Measurements from ENCODE around the gene THUMPD2. TPM values are rescaled to one million over a fixed set of nuclear protein-coding genes. Genes with fewer than 3 reads are reported as not detected.
A peak's percentile ranks its signal among the peaks of the same experiment; 100 is the strongest.

The THUMPD2 gene
- total RNA-seq, 1 experiment from 2014 or later, result 6.8 TPM

- Histone ChIP-seq H3K27me3 (no peaks in the 10 kb centered on the region), H3K4me3 (peak overlapping the region; percentile 85), H3K36me3 (peaks cover 20% of the 10 kb centered on the region), H3K9me3 (peaks cover 5% of the 10 kb centered on the region; the same call in 1 of the 2 replicates)
- no peak for DNase-seq
Measured at GRCh38 chr2:39779341-39779851, 338 bp upstream of the THUMPD2 start.

GRCh38 chr2:39778233-39778632 is 825 bp downstream of the THUMPD2 start:
- Histone ChIP-seq H3K4me3 (peak overlapping the region; percentile 85), H3K9me3 (peaks cover 5% of the 10 kb centered on the region; the same call in 1 of the 2 replicates), H3K36me3 (peaks cover 27% of the 10 kb centered on the region), H3K27me3 (no peaks in the 10 kb centered on the region)
- DNase-seq, result no peak

GRCh38 chr2:39772812-39773152 is 6.3 kb downstream of the THUMPD2 start:
- no peak overlapping the region for H3K4me3 ChIP-seq
- no peak for DNase-seq
- H3K27me3 ChIP-seq, result no peaks in the 10 kb centered on the region

GRCh38 chr2:39772086-39772811 is 6.8 kb downstream of the THUMPD2 start:
- H3K9me3 ChIP-seq, result peaks cover 5% of the 10 kb centered on the region; the same call in 1 of the 2 replicates
- no peak for DNase-seq
- H3K4me3 ChIP-seq, result no peak overlapping the region
- H3K36me3 ChIP-seq, result peaks cover 53% of the 10 kb centered on the region
- no peaks in the 10 kb centered on the region for H3K27me3 ChIP-seq

More at GRCh38 chr2:39772812-39773152, 6.3 kb downstream of the THUMPD2 start:
- Histone ChIP-seq H3K9me3 (peaks cover 5% of the 10 kb centered on the region; the same call in 1 of the 2 replicates), H3K36me3 (peaks cover 56% of the 10 kb centered on the region)

- H3K4me3 ChIP-seq, result no peak overlapping the region
- H3K36me3 ChIP-seq, result peaks cover 57% of the 10 kb centered on the region
- no peaks in the 10 kb centered on the region for H3K9me3 ChIP-seq
- DNase-seq, result no peak
- H3K27me3 ChIP-seq, result no peaks in the 10 kb centered on the region
Measured at GRCh38 chr2:39762448-39762847, 16.6 kb downstream of the THUMPD2 start.

- no peak overlapping the region for H3K4me3 ChIP-seq
- DNase-seq, result no peak
- no peaks in the 10 kb centered on the region for H3K27me3 ChIP-seq
- peaks cover 73% of the 10 kb centered on the region for H3K36me3 ChIP-seq
- no peaks in the 10 kb centered on the region for H3K9me3 ChIP-seq
Measured at GRCh38 chr2:39757156-39757555, 21.9 kb downstream of the THUMPD2 start.

GRCh38 chr2:39755466-39755865 is 23.6 kb downstream of the THUMPD2 start:
- H3K4me3 ChIP-seq, result no peak overlapping the region
- H3K36me3 ChIP-seq, result peaks cover 82% of the 10 kb centered on the region
- H3K9me3 ChIP-seq, result no peaks in the 10 kb centered on the region
- H3K27me3 ChIP-seq, result no peaks in the 10 kb centered on the region
- no peak for DNase-seq

- DNase-seq, result no peak
- Histone ChIP-seq H3K36me3 (peaks cover 73% of the 10 kb centered on the region), H3K9me3 (no peaks in the 10 kb centered on the region), H3K4me3 (no peak overlapping the region), H3K27me3 (no peaks in the 10 kb centered on the region)
Measured at GRCh38 chr2:39743269-39743776, 35.7 kb downstream of the THUMPD2 start.

- H3K27me3 ChIP-seq, result no peaks in the 10 kb centered on the region
- no peak overlapping the region for H3K4me3 ChIP-seq
- no peak for DNase-seq
- peaks cover 72% of the 10 kb centered on the region for H3K36me3 ChIP-seq
- no peaks in the 10 kb centered on the region for H3K9me3 ChIP-seq
Measured at GRCh38 chr2:39741871-39742270, 37.2 kb downstream of the THUMPD2 start.

GRCh38 chr2:39739386-39739785 is 39.7 kb downstream of the THUMPD2 start:
- Histone ChIP-seq H3K36me3 (peaks cover 70% of the 10 kb centered on the region), H3K9me3 (no peaks in the 10 kb centered on the region), H3K27me3 (no peaks in the 10 kb centered on the region), H3K4me3 (no peak overlapping the region)
- DNase-seq, result no peak

- H3K4me3 ChIP-seq, result no peak overlapping the region
- no peak for DNase-seq
Measured at GRCh38 chr2:39738936-39739335, 40.1 kb downstream of the THUMPD2 start.

GRCh38 chr2:39737661-39738060 is 41.4 kb downstream of the THUMPD2 start:
- DNase-seq, result peak; percentile 48
- Histone ChIP-seq H3K4me3 (no peak overlapping the region), H3K27me3 (no peaks in the 10 kb centered on the region), H3K36me3 (peaks cover 61% of the 10 kb centered on the region), H3K9me3 (no peaks in the 10 kb centered on the region)

More at GRCh38 chr2:39738936-39739335, 40.1 kb downstream of the THUMPD2 start:
- no peaks in the 10 kb centered on the region for H3K9me3 ChIP-seq
- peaks cover 68% of the 10 kb centered on the region for H3K36me3 ChIP-seq
- no peaks in the 10 kb centered on the region for H3K27me3 ChIP-seq

GRCh38 chr2:39736640-39737039 is 42.4 kb downstream of the THUMPD2 start:
- peaks cover 55% of the 10 kb centered on the region for H3K36me3 ChIP-seq
- no peak overlapping the region for H3K4me3 ChIP-seq
- peak; percentile 68 for DNase-seq
- H3K9me3 ChIP-seq, result no peaks in the 10 kb centered on the region
- H3K27me3 ChIP-seq, result no peaks in the 10 kb centered on the region

GRCh38 chr2:39735648-39736047 is 43.4 kb downstream of the THUMPD2 start:
- Histone ChIP-seq H3K27me3 (no peaks in the 10 kb centered on the region), H3K36me3 (peaks cover 50% of the 10 kb centered on the region), H3K9me3 (no peaks in the 10 kb centered on the region), H3K4me3 (no peak overlapping the region)
- DNase-seq, result no peak

- H3K4me3 ChIP-seq, result no peak overlapping the region
Measured at GRCh38 chr2:39734445-39734844, 44.6 kb downstream of the THUMPD2 start.

GRCh38 chr2:39733070-39733674 is 45.9 kb downstream of the THUMPD2 start:
- no peak for DNase-seq
- Histone ChIP-seq H3K27me3 (no peaks in the 10 kb centered on the region), H3K9me3 (no peaks in the 10 kb centered on the region), H3K4me3 (no peak overlapping the region), H3K36me3 (peaks cover 42% of the 10 kb centered on the region)

More at GRCh38 chr2:39734445-39734844, 44.6 kb downstream of the THUMPD2 start:
- H3K9me3 ChIP-seq, result no peaks in the 10 kb centered on the region
- no peak for DNase-seq
- no peaks in the 10 kb centered on the region for H3K27me3 ChIP-seq
- peaks cover 48% of the 10 kb centered on the region for H3K36me3 ChIP-seq

GRCh38 chr2:39732482-39732881 is 46.6 kb downstream of the THUMPD2 start:
- Histone ChIP-seq H3K9me3 (no peaks in the 10 kb centered on the region), H3K4me3 (no peak overlapping the region), H3K36me3 (peaks cover 42% of the 10 kb centered on the region), H3K27me3 (no peaks in the 10 kb centered on the region)
- no peak for DNase-seq

Measured in MG63 (cell line).